ENCODE data around the gene CLDN9. TPM values are rescaled to one million over a fixed set of nuclear protein-coding genes. Genes with fewer than 3 reads are reported as not detected.

Gene CLDN9
- total and polyA plus RNA-seq, 9 of the 15 experiments (the other 6 are each of a cell fraction or from before 2014, with no cell fraction given), result 0.12 to 0.44 (median 0.22) TPM; not detected in 4

DNA sequence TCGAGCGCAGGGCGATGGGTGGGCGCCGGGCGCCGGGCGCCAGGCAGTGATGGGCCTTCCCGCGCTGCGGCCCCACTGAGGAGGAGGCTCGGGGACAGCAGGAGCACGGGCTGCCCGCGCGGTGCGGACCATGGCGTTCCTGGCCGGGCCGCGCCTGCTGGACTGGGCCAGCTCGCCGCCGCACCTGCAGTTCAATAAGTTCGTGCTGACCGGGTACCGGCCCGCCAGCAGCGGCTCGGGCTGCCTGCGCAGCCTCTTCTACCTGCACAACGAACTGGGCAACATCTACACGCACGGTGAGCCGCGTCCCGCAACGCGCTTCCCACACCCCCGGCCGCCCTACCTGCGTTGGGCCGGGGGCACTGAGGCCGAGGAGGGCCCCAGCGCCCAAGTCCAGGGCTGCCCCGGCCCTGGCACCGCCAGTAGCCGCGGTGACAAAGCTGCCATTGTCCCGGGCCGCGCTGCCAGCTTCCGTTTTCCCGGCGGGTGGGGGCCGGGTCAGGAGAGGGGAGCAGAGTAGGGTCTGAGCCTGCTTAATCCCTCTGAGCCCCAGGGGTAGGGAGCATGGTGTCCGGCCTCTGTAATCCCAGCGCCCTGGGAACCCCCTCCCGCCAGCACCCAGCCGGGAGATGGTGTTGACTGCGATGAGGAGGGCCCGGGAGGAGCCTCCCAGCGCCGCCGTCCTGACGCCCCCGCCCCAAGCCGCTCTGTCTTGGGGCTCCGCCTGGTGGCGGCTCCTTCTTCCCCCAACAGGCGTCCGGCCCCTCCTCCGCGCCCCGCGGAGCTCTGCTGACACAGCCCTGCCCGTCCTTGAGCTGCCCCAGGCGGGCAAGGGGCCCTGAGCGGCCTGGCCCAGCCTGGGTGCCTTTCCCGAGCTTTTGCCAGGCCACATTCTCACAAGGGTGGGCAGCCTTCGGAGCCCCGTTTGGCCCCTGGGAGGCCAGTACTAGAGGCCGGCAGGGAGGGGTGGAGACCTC, 42.9 kb upstream of the CLDN9 start (continued):
- TF ChIP-seq ZNF184 (CRISPR knock-in tag; IDR thresholded peaks at IDR 0.05) (no peak), ZNF507 (tag; conservative IDR thresholded peaks at IDR 0.05) (no peak), ZNF282 (CRISPR knock-in tag; IDR thresholded peaks at IDR 0.05) (no peak), CREM (IDR thresholded peaks at IDR 0.05; ENCODE audit: low read depth) (peak; percentile 46), ELF4 (CRISPR knock-in tag; IDR thresholded peaks at IDR 0.05) (0 out of 2 replicates have a peak, but pooled peaks have one; percentile 2), CBFA2T3 (IDR thresholded peaks at IDR 0.05) (no peak), MAFK (IDR thresholded peaks at IDR 0.05; ENCODE audit: low read length) (no peak), NELFE (IDR thresholded peaks at IDR 0.05; ENCODE audit: insufficient read depth, insufficient read length) (no peak), KLF10 (CRISPR knock-in tag; IDR thresholded peaks at IDR 0.05) (no peak)
- TF ChIP-seq, protein P1, sequence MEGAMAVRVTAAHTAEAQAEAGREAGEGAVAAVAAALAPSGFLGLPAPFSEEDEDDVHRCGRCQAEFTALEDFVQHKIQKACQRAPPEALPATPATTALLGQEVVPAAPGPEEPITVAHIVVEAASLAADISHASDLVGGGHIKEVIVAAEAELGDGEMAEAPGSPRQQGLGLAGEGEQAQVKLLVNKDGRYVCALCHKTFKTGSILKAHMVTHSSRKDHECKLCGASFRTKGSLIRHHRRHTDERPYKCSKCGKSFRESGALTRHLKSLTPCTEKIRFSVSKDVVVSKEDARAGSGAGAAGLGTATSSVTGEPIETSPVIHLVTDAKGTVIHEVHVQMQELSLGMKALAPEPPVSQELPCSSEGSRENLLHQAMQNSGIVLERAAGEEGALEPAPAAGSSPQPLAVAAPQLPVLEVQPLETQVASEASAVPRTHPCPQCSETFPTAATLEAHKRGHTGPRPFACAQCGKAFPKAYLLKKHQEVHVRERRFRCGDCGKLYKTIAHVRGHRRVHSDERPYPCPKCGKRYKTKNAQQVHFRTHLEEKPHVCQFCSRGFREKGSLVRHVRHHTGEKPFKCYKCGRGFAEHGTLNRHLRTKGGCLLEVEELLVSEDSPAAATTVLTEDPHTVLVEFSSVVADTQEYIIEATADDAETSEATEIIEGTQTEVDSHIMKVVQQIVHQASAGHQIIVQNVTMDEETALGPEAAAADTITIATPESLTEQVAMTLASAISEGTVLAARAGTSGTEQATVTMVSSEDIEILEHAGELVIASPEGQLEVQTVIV (CRISPR knock-in tag; IDR thresholded peaks at IDR 0.05; ENCODE audit: borderline replicate concordance), result no peak
- TF ChIP-seq, protein P2, sequence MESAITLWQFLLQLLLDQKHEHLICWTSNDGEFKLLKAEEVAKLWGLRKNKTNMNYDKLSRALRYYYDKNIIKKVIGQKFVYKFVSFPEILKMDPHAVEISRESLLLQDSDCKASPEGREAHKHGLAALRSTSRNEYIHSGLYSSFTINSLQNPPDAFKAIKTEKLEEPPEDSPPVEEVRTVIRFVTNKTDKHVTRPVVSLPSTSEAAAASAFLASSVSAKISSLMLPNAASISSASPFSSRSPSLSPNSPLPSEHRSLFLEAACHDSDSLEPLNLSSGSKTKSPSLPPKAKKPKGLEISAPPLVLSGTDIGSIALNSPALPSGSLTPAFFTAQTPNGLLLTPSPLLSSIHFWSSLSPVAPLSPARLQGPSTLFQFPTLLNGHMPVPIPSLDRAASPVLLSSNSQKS (CRISPR knock-in tag; IDR thresholded peaks at IDR 0.05), result 0 out of 2 replicates have a peak, but pooled peaks have one; percentile 48
- TF ChIP-seq, protein P3, sequence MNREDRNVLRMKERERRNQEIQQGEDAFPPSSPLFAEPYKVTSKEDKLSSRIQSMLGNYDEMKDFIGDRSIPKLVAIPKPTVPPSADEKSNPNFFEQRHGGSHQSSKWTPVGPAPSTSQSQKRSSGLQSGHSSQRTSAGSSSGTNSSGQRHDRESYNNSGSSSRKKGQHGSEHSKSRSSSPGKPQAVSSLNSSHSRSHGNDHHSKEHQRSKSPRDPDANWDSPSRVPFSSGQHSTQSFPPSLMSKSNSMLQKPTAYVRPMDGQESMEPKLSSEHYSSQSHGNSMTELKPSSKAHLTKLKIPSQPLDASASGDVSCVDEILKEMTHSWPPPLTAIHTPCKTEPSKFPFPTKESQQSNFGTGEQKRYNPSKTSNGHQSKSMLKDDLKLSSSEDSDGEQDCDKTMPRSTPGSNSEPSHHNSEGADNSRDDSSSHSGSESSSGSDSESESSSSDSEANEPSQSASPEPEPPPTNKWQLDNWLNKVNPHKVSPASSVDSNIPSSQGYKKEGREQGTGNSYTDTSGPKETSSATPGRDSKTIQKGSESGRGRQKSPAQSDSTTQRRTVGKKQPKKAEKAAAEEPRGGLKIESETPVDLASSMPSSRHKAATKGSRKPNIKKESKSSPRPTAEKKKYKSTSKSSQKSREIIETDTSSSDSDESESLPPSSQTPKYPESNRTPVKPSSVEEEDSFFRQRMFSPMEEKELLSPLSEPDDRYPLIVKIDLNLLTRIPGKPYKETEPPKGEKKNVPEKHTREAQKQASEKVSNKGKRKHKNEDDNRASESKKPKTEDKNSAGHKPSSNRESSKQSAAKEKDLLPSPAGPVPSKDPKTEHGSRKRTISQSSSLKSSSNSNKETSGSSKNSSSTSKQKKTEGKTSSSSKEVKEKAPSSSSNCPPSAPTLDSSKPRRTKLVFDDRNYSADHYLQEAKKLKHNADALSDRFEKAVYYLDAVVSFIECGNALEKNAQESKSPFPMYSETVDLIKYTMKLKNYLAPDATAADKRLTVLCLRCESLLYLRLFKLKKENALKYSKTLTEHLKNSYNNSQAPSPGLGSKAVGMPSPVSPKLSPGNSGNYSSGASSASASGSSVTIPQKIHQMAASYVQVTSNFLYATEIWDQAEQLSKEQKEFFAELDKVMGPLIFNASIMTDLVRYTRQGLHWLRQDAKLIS (CRISPR knock-in tag; IDR thresholded peaks at IDR 0.05), result no peak
- TF ChIP-seq, protein P4, sequence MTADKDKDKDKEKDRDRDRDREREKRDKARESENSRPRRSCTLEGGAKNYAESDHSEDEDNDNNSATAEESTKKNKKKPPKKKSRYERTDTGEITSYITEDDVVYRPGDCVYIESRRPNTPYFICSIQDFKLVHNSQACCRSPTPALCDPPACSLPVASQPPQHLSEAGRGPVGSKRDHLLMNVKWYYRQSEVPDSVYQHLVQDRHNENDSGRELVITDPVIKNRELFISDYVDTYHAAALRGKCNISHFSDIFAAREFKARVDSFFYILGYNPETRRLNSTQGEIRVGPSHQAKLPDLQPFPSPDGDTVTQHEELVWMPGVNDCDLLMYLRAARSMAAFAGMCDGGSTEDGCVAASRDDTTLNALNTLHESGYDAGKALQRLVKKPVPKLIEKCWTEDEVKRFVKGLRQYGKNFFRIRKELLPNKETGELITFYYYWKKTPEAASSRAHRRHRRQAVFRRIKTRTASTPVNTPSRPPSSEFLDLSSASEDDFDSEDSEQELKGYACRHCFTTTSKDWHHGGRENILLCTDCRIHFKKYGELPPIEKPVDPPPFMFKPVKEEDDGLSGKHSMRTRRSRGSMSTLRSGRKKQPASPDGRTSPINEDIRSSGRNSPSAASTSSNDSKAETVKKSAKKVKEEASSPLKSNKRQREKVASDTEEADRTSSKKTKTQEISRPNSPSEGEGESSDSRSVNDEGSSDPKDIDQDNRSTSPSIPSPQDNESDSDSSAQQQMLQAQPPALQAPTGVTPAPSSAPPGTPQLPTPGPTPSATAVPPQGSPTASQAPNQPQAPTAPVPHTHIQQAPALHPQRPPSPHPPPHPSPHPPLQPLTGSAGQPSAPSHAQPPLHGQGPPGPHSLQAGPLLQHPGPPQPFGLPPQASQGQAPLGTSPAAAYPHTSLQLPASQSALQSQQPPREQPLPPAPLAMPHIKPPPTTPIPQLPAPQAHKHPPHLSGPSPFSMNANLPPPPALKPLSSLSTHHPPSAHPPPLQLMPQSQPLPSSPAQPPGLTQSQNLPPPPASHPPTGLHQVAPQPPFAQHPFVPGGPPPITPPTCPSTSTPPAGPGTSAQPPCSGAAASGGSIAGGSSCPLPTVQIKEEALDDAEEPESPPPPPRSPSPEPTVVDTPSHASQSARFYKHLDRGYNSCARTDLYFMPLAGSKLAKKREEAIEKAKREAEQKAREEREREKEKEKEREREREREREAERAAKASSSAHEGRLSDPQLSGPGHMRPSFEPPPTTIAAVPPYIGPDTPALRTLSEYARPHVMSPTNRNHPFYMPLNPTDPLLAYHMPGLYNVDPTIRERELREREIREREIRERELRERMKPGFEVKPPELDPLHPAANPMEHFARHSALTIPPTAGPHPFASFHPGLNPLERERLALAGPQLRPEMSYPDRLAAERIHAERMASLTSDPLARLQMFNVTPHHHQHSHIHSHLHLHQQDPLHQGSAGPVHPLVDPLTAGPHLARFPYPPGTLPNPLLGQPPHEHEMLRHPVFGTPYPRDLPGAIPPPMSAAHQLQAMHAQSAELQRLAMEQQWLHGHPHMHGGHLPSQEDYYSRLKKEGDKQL (CRISPR knock-in tag; IDR thresholded peaks at IDR 0.05; ENCODE audit: borderline replicate concordance), result 0 out of 2 replicates have a peak, but pooled peaks have one; percentile 69
- TF ChIP-seq, protein P5, sequence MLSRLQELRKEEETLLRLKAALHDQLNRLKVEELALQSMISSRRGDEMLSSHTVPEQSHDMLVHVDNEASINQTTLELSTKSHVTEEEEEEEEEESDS (CRISPR knock-in tag; IDR thresholded peaks at IDR 0.05), result no peak
